GM18498 (cell line): Measurements from ENCODE around the gene BRSK2.
"Not testable (repeated sequence)": the region's sequence is repeated elsewhere in the genome, so short reads cannot be mapped to it uniquely, and the experiment has no call there.

Source experiments
- ATAC-seq: cut with Tn5 transposase; IDR thresholded peaks from one replicate; pipeline ENCODE4 v1.9.1; 2021; ENCODE audit warnings: mild to moderate bottlenecking, moderate library complexity; ENCODE audit not compliant: unreplicated experiment

Gene BRSK2

GRCh38 chr11:1435479-1435819, 45.7 kb downstream of the BRSK2 start:
- ATAC-seq, result not testable (repeated sequence)

- no peak for ATAC-seq
Measured at GRCh38 chr11:1435820-1436467, 46.2 kb downstream of the BRSK2 start.

- no peak for ATAC-seq
Measured at GRCh38 chr11:1436468-1437039, 46.8 kb downstream of the BRSK2 start.

- ATAC-seq, result no peak
Measured at GRCh38 chr11:1437500-1437899, 47.8 kb downstream of the BRSK2 start.

GRCh38 chr11:1438261-1438966, 48.7 kb downstream of the BRSK2 start:
- ATAC-seq, result no peak

- no peak for ATAC-seq
Measured at GRCh38 chr11:1438967-1439330, 49.2 kb downstream of the BRSK2 start.

- no peak for ATAC-seq
Measured at GRCh38 chr11:1439341-1439740, 49.6 kb downstream of the BRSK2 start.

GRCh38 chr11:1440066-1440465, 50.3 kb downstream of the BRSK2 start:
- ATAC-seq, result no peak

- no peak for ATAC-seq
Measured at GRCh38 chr11:1440496-1440895, 50.8 kb downstream of the BRSK2 start.

GRCh38 chr11:1442163-1442562, 52.4 kb downstream of the BRSK2 start:
- no peak for ATAC-seq

GRCh38 chr11:1442807-1443366, 53.2 kb downstream of the BRSK2 start:
- no peak for ATAC-seq

- no peak for ATAC-seq
Measured at GRCh38 chr11:1443737-1444136, 54.0 kb downstream of the BRSK2 start.

GRCh38 chr11:1444321-1444720, 54.6 kb downstream of the BRSK2 start:
- no peak for ATAC-seq

GRCh38 chr11:1444823-1445422, 55.2 kb downstream of the BRSK2 start:
- no peak for ATAC-seq

GRCh38 chr11:1445741-1446445, 56.2 kb downstream of the BRSK2 start:
- no peak for ATAC-seq

GRCh38 chr11:1446623-1447022, 56.9 kb downstream of the BRSK2 start:
- ATAC-seq, result no peak

GRCh38 chr11:1447845-1448825, 58.4 kb downstream of the BRSK2 start:
- no peak for ATAC-seq

GRCh38 chr11:1448882-1449281, 59.1 kb downstream of the BRSK2 start:
- ATAC-seq, result no peak

- ATAC-seq, result no peak
Measured at GRCh38 chr11:1449490-1450243, 59.9 kb downstream of the BRSK2 start.
